GM04503 (cell line): ENCODE measurements around the gene TBL2.
"Not testable (repeated sequence)": the region's sequence is repeated elsewhere in the genome, so short reads cannot be mapped to it uniquely, and the experiment has no call there.

Experiments used
- DNase-seq: peaks from one replicate; pipeline ENCODE4 v3.0.0-alpha.2; 2012; ENCODE audit warnings: low read depth

TBL2 gene, protein sequence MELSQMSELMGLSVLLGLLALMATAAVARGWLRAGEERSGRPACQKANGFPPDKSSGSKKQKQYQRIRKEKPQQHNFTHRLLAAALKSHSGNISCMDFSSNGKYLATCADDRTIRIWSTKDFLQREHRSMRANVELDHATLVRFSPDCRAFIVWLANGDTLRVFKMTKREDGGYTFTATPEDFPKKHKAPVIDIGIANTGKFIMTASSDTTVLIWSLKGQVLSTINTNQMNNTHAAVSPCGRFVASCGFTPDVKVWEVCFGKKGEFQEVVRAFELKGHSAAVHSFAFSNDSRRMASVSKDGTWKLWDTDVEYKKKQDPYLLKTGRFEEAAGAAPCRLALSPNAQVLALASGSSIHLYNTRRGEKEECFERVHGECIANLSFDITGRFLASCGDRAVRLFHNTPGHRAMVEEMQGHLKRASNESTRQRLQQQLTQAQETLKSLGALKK

DNA sequence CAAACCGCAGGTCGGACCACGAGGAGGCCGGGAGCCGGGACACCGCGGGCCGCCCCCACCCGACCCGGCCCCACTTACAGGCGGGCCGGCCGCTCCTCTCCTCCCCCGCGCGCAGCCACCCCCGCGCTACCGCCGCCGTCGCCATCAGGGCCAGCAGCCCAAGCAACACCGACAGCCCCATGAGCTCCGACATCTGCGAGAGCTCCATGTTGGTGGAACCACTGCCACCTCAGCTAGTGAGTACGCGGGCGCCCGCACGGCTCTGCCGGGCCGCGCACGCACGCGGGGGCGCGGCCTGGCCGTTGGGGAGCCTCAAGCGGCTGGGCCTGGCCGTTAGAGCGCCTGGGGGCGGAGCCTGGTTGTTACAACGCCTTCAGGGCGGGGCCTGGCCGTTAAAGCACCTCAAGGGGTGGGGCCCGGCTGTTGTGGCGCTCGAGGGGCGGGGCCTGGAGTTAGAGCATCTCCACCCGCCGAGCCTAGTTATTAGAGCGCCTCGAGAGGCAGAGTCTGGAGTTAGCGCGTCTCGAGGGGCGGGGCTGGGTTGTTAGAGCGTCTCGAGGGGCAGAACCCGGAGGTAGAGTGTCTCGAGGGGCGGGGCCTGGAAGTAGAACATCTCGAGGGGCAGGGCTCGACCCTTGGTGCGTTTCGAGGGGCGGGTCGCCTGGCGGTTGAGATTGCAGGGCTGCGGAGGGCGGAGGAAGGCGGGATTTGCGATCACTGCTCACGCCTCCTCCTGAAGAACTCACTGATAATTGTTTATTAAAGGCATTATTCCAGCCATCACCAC lies at the start of gene TBL2:
TBL2 (minus strand) TSS at position 238 of the 787 bp plus-strand sequence; CDS start at position 208, 30 bp downstream.
- peak; percentile 75 for DNase-seq

DNA sequence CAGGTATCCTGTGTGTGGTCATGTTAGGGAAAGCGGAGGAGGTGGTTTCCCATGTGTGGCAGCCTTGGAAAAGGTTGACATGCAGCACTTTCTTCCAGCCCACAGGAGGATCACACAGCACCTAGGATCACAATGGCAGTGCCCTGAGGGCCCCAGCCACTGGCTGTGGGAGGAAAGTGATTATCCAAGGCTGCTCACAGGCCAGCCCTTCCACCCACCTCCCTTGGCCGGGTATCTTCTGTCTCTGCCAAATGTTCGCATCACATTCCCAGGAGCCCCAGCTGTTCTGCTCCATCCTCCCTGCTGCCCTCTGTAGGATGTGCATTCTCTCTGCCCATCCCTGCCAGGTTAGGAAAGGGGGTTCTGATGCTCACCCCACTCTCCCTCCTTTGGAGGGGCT lies 48.4 kb upstream of the TBL2 start:
- DNase-seq = no peak

DNA sequence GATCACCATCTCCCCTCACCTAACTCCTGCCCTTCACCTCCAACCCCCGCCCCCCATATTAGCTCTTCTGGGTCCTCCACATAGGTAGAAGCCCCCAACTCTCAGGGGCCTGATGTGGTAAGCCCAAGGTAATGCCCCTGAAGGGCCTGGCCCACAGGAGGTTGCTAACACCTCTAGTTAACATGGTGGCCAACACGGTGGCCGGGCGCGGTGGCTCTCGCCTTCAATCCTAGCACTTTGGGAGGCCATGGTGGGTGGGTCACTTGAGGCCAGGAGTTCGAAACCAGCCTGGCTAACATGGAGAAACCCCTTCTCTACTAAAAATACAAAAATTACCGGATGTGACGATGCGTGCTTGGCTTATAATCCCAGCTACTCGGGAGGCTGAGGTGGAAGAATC lies 46.9 kb upstream of the TBL2 start:
- DNase-seq = no peak

DNA sequence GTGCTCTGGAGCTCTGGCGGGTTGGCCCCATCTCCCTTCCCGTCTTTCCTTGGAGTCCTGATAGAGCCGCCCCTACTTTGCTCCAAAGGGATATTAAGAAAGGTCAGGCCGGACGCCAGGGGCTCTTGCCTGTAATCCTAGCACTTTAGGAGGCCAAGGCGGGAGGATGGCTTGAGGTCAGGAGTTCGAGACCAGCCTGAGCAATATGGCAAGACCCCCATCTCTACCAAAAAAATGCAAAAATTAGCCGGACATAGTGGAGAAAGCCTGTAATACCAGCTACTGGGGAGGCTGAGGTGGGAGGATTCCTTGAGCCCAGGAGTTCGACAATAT lies 46.3 kb upstream of the TBL2 start:
- no peak for DNase-seq

DNA sequence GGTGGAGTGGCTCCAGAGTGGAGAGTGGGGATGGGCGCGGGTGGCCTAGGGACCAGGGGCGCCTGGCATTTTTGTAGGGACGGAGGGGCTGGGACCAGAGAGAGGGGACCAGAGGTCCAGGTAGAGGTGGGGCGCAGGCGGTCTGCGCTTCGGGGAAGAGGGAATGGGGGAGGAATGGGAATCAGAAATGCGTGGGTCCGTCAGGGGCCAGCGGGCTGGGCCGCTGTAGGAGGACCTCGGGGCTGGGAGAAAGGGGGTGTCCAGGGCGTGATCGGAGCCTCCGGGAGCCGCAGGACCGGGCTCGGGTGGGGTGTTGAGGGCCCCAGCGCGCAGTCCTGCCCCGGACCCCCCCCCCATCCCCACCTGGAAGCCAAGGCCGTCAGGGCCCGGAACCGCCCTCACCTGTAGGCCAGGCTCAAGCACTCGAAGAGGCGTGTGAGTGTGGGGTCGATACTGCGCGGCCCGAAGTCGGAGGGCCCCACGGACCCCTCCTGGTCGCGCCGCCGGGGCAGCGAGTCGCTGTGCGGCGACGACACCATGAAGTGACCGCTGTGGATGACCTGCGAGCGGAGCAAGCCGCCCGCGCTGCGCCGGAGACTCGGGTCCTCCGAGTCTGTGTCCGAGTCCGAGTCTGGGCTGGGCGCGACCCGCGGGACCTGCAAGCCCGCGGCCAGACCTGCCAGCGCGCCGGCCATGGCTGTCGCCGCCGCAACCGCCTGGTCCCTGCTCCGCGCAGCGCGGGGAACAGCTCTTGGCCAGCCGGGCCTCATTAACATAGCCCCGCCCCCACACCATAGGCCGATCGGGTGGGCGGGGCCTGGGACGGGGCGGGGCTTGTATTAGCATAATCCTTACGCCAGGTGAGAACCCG lies 45.7 kb upstream of the TBL2 start, which contains the start of gene MLXIPL:
MLXIPL (minus strand) TSS at position 725 of the 871 bp plus-strand sequence; CDS start at position 695, 30 bp downstream.
- DNase-seq = no peak

DNA sequence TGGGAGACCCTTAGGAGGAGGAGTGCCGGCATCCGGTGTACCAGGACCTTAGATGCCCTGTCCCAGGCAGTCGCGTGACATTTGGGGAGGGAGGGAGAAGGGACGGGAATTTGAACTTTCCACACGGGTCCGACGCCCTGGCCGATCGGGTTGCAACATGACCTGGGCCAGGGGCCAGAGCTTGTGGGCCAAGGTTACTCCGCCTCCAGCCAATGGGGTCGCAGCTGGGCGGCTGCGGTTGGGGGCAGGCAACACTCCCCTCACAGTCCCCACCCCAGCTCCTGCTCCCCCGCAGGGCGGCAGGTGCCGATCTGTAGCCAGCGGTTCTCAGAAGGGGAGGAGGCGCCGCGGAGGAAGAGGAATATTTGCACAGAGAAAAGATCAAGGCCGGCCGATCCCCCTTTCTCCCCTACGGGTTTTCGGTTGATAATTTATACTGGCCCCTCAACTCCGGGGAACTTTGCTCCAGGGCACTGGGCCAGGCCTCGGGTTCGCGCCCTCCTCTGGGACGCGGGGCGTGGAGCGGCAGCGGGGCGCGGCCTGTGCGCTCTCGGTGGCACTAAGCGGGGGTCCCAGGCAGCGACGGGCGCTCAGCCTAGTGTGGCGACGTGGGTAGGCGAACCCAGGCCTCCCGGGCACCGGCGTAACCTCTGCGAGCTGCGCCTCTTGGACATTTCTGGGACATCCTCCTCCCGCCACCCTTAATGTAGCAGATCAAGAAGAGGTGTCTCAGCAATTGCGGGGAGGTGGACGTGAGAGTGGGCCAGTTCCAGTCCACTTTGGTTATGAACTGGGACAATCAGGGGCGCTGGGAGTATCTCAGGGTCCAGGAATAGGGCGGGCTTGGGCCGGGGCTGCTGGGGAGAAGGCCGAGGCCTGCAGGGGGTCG lies 44.8 kb upstream of the TBL2 start:
- DNase-seq = no peak

DNA sequence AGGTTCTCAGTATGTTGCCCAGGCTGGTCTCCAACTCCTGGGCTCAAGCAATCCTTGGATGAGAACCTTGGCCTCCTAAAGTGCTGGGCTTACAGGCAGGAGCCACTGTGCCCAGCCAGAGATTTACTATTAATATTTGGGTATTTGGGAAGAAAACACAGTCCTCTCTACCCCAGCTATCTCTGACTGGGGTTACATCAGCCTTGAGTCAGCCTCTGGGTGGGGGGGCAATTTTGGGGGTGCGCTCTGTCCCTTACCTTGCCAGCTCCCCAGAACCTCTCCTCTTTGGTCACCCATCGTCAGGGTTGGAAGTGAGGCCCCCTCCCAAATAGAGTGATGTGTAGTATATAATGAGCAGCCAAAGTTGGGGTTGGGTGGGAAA lies 44.1 kb upstream of the TBL2 start:
- DNase-seq = no peak

DNA sequence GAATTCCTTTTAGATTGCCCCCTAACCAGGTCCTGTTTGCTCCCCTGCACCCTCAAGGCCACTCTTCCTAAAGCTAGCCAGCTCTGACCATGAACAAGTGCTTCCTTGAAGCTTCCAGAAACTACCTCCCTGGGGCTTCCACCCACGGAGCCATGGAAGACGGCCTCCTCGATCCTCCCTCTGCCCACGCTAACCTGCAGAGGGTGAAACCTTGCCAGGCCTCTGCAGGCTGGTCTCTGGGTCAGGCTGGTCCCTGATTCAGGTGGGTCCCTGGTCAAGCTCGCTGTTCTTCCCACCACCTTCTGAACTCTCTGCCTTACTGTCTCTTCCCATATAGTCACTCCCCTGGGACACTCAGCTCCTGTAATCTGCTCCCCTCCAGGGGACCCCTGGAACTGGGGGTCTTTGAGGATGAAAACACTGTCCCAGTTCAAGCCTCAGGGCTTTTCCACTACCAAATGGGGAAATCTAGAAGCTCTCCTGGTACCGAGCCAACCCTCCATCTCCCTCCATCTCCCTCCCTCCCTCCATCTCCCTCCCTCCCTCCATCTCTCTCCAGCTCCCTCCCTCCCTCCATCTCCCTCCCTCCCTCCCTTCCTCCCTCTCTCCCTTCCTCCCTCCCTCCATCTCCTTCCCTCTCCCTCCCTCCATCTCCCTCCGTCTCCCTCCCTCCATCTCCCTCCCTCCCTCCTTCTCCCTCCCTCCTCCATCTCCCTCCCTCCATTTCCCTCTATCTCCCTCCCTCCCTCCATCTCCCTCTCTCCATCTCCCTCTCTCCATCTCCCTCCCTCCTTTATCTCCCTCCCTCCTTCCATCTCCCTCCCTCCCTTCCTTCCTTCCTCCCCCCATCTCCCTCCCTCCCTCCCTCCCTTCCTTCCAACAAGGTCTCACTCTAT lies 43.0 kb upstream of the TBL2 start:
- no peak for DNase-seq

DNA sequence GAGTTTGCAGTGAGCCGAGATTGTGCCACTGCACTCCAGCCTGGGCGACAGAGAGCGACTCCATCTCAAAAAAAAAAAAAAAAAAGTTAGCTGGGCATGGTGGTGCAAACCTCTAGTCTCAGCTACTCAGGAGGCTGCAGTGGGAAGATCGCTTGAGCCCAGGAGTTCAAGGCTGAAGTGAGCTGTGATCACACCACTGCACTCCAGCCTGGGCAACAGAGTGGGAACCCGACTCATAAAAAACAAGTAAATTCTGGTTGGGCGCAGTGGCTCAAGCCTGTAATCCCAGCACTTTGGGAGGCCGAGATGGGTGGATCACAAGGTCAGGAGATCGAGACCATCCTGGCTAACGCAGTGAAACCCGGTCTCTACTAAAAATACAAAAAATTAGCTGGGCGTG lies 41.0 kb upstream of the TBL2 start:
- not testable (repeated sequence) for DNase-seq

DNA sequence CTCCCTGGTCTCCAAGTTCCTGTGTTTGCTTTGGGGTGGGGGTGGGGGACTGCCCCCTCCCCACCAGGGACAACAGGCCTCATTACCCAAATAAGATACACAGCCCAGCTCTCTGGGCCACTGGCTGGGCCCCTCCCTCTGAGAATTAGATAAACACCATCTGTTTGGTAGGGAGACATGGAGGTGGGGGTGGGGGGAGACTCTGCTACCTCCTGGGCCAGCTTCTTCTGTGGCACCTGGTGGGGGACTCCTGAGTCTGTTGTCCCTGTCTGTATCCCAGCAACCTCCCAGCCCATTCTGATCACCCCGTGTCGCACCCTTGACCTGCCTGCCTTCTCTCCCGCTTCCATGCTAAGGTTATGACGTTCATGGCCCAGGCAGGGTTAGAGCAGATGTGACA lies 40.2 kb upstream of the TBL2 start:
- DNase-seq = no peak

DNA sequence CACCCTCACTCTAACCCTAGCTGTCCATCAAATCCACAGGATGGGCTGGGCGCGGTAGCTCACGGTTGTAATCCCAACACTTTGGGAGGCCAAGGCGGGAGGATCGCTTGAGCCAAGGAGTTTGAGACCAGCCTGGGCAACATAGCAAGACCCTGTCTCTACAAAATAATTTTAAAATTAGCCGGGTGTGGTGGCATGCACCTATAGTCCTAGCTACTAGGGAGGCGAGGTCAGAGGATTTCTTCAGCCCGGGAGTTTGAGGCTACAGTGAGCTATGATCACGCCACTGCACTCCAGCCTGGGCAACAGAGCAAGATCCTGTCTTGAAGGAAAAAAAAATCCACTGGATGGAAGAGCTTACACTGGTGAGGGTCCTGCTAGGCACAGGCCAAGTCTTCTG lies 39.1 kb upstream of the TBL2 start:
- not testable (repeated sequence) for DNase-seq

DNA sequence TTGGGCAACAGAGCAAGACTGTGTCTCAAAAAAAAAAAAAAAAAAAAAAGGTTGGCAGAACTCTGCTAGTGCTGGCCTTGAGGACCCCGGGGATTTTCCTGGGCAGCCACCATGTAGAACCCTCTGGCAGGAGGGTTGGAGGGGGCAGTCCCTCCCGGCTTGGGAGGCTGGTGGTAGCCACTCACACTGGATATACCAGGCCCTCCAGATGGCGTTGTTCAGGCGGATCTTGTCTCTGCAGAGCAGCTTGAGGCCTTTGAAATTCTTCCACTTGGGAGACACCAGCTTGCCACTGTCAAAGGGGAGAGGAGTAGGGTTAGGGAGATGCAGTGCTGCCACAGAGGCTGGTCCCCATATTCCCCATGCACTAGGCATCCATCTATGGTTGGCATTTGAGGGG lies 37.5 kb upstream of the TBL2 start:
- no peak for DNase-seq

DNA sequence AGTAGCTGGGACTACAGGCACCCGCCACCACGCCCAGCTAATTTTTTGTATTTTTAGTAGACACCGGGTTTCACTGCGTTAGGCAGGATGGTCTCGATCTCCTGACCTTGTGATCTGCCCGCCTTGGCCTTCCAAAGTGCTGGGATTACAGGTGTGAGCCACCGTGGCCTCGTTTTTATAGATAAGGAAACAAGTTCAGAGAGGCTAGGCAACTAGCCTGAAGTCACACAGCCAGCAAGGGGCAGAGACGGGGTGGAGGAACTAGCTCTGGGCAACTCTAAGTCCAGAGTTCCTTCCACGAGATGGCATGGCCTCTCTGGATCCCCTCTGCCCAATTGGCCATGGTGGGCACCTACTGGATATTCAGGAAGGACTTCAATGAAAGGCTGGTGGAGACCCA lies 36.6 kb upstream of the TBL2 start:
- not testable (repeated sequence) for DNase-seq

DNA sequence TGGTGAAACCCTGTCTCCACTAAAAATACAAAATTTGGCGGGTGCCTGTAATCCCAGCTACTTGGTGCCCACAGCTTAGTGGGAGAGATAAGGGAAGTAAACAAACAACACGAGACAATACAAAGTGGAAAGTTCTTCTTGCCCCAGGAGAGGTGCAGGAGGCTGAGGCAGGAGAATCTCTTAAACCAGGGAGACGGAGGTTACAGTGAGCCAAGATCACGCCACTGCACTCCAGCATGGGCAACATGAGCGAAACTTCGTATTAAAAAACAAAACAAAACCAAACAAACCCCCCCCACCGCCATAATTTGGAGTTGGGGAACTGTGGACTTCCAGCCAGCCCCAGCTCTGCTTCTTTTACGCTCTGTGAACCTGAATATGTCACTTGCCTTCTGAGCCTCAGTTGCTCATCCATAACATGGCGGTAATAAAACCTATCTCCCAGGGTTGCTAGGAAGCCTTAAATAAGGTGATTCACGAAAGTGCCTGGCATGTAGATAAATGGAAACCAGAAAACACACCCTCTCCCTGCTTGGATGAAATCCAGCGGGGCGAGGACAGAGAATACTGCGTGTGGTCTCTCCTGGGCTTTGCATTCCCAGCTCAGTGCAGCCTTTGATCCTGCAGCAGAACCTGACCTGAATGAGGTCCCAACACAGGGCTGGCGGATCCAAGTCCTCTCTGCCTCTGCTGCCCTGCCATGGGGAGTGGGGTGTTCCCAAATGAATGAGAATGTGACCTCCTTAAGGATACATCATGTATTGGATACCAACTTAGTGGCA lies 35.8 kb upstream of the TBL2 start:
- no peak for DNase-seq

DNA sequence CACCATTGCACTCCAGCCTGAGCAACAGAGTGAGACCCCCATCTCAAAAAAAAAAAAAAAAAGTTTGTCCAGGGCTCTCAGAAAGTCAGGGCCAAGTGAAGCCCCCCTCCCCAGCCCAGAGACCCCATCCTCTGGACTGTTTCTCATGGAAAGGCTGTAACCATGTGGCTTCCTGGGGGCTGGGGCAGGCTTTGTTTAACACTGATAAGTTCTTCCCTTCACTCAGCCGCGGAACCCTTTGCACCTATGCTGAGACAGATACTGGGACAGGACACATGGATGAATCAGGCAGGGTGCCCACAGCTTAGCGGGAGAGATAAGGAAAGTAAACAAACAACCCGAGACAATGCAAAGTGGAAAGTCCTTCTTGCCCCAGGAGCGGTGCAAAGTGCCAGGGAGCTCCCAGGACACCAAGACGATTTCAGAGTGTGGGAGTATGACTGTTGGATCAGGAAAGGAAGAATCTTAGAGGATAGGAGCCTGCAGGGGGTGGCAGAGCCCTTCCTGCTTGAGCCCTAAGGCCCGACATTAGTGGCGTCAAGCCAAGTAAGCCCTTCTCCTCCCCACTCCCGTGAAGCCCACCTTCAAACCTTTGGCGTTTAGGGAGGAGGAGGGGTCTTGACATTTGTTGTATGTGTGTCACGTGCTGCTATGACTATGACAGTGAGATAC lies 34.4 kb upstream of the TBL2 start:
- DNase-seq = no peak

DNA sequence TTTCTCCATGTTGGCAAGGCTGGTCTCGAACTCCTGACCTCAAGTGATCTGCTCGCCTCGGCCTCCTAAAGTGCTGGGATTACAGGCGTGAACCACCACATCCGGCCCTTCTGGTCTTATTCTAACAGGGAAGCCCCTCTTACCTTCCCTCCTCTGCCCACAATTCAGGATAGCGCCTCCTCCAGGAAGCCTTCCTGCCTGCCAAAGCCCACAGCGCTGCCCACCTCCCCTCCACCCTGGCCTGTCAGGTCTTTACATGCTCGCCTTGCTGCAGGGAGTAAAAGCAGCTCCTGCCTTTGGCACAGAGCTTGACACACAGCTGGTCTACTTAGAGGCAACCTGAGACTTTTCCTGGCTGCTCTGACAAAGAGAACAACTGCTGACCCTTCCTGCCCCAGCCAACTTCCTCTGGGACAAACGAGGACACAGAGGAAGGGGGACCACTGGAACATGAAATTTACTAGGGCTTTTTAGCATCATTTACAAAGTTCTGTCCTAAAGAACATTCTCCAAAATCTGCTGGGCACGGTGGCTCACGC lies 32.7 kb upstream of the TBL2 start:
- no peak for DNase-seq

DNA sequence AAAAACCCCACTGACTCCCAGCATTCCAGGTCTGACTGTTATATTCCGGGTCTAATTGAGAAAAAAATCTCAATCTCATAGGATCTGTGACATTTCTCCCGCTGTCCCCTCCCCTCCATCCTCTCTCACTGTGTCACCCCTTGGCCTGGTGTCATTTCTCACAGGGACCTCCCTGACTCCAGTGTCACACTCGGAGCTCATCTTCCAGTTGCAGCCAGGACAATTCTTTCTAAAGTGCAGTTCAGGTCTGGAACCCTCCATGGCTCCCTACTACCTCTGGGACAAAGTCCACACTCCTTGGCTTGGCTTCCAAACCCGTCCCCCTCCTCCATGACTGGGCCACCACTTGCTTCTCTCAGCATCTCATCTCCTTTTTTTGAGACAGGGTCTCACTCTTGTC lies 31.7 kb upstream of the TBL2 start:
- no peak for DNase-seq

DNA sequence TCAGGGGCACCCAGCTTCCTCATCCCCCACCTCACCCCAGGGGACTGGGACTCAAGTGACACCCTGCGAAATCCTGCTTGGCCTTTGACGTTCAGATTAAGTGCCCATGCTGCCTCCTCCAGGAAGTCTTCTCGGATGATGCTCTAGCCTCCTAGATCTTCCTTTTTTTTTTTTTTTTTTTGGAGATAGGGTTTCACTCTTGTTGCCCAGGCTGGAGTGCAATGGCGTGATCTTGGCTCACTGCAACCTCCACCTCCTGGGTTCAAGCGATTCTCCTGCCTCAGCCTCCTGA lies 29.3 kb upstream of the TBL2 start:
- DNase-seq = not testable (repeated sequence)
